Kidney (tissue), 14 donors: ENCODE results near the gene PRKAR1B. TPM values are rescaled to one million over a fixed set of nuclear protein-coding genes. Genes with fewer than 3 reads are reported as not detected.

Source experiments
- DNase-seq, 5 donors: peaks; one replicate each; pipeline ENCODE4 v3.0.0-alpha.2; 2013 to 2020
- FAIRE-seq: peaks from 2 replicates; lab custom pipeline; 2012; peaks lifted over from hg19 to GRCh38; lab: Jason Lieb, UNC
- H3K27ac ChIP-seq, 2 donors: one replicate each; pipeline ENCODE4 v1.7.0; 2013; ENCODE audit warnings: low read depth in 2 of 2, low read length in 2 of 2, inconsistent platforms in 1 of 2
- H3K27me3 ChIP-seq: one replicate; pipeline ENCODE4 v1.7.1; 2013; ENCODE audit warnings: low read length, inconsistent platforms; ENCODE audit not compliant: control insufficient read depth, insufficient read depth
- H3K36me3 ChIP-seq, 3 donors: one replicate each; pipeline versions ENCODE4 v1.7.0 to v1.7.1; 2013; ENCODE audit warnings: low read length in 3 of 3, control low read depth in 1 of 3, inconsistent platforms in 1 of 3; ENCODE audit not compliant: insufficient read depth in 3 of 3, control insufficient read depth in 2 of 3
- H3K4me1 ChIP-seq, 3 donors: one replicate each; pipeline versions ENCODE4 v1.7.0 to v1.7.1; 2013; ENCODE audit warnings: low read length in 3 of 3, inconsistent platforms in 1 of 3, low read depth in 1 of 3; ENCODE audit not compliant: control insufficient read depth in 2 of 3, insufficient read depth in 2 of 3
- H3K4me3 ChIP-seq, 3 donors: one replicate each; pipeline versions ENCODE4 v1.7.0 to v1.8.1; 2013; ENCODE audit warnings: low read length in 3 of 3, control low read depth in 1 of 3, inconsistent platforms in 1 of 3
- H3K9ac ChIP-seq, 3 donors: one replicate each; pipeline versions ENCODE4 v1.7.0 to v1.7.1; 2013; ENCODE audit warnings: low read length in 3 of 3, control low read depth in 1 of 3, inconsistent platforms in 1 of 3
- H3K9me3 ChIP-seq, 3 donors: one replicate each; pipeline versions ENCODE4 v1.7.0 to v1.7.1; 2013; ENCODE audit warnings: low read length in 3 of 3, control low read depth in 1 of 3, inconsistent platforms in 1 of 3; ENCODE audit not compliant: control insufficient read depth in 2 of 3, insufficient read depth in 1 of 3
- CTCF ChIP-seq: IDR thresholded peaks from 3 replicates; pipeline ENCODE4 v1.5.1; 2012; ENCODE audit warnings: mild to moderate bottlenecking, moderate library complexity, borderline replicate concordance; ENCODE audit not compliant: insufficient read depth; ENCODE audit errors: extremely low read depth
- intact Hi-C: fragments of 100-400 bp; cut with DNase I; formaldehyde crosslinking; loops from one replicate; pipeline ENCODE4 v1.11.1; 2022
- polyA plus RNA-seq: library from polyadenylated mRNA; stranded (reverse); fragments of 350-450 nt; fragmentation: Illumina TruSeq; extraction: RNeasy Lipid Tissue Mini Kit (QIAGEN cat#74804); gene quantifications from one replicate; pipeline ENCODE4 v1.2.3, GENCODE V29; 2014; ENCODE audit warnings: low read depth, low replicate concordance; ENCODE audit not compliant: insufficient read depth
- total RNA-seq: library from RNA; stranded (reverse); fragmentation: NEBNext Ultra II Directional; extraction: Animal tissue kit (Norgen Biotek cat#: 25700); gene quantifications from one replicate; pipeline ENCODE4 v1.2.1, GENCODE V29; 2021
- donor health status: control.
- donor health status: control.
- donor health status: control.
- donor health status: control.
- donor health status: control.
- donor health status: DM: yes; HTN: yes; CAD: no.
- donor health status: Normal renal cell carcinoma (clear cell type).

Gene PRKAR1B
- total and polyA plus RNA-seq, 2 donors from 2014 or later: 15.9 to 21.4 TPM

- no peaks in the 10 kb centered on the region for H3K36me3 ChIP-seq
- no peak overlapping the region for H3K4me3 ChIP-seq
- H3K27ac ChIP-seq: no peak overlapping the region
- no peak for TF ChIP-seq CTCF
- no peak overlapping the region for H3K9ac ChIP-seq
- H3K4me1 ChIP-seq: peaks cover 0 to 17% (median 9%) of the 10 kb centered on the region in 3 donors
- DNase-seq (no peak), FAIRE-seq (no peak)
- H3K9me3 ChIP-seq: no peaks in the 10 kb centered on the region
- intact Hi-C loops: no loop called here
- no peaks in the 10 kb centered on the region for H3K27me3 ChIP-seq
Observed at GRCh38 chr7:724298-724697, 2.8 kb downstream of the PRKAR1B start.

GRCh38 chr7:723541-723940 is 3.5 kb downstream of the PRKAR1B start:
- FAIRE-seq (no peak), DNase-seq (peak in 1 of 5 donors; percentile 35)
- intact Hi-C loops: no loop called here
- Histone ChIP-seq H3K36me3 (no peaks in the 10 kb centered on the region), H3K9me3 (no peaks in the 10 kb centered on the region), H3K27me3 (no peaks in the 10 kb centered on the region), H3K27ac (no peak overlapping the region), H3K9ac (no peak overlapping the region), H3K4me3 (no peak overlapping the region), H3K4me1 (peaks cover 0 to 16% (median 9%) of the 10 kb centered on the region in 3 donors)
- TF ChIP-seq CTCF: no peak

GRCh38 chr7:721619-722248 is 5.3 kb downstream of the PRKAR1B start:
- intact Hi-C loops: no loop called here
- Histone ChIP-seq H3K9ac (no peak overlapping the region), H3K27me3 (no peaks in the 10 kb centered on the region), H3K4me1 (peaks cover 0 to 11% (median 9%) of the 10 kb centered on the region in 3 donors), H3K36me3 (no peaks in the 10 kb centered on the region), H3K9me3 (no peaks in the 10 kb centered on the region), H3K27ac (no peak overlapping the region), H3K4me3 (no peak overlapping the region)
- TF ChIP-seq CTCF: no peak
- FAIRE-seq (no peak), DNase-seq (no peak)
